Activated T-helper 2 cell treated with anti-CD3 and anti-CD28 coated beads, Interferon-gamma antibody, Interleukin-2, Interleukin-4, amounts not matched to agents 10 μg/mL and 5 μg/mL and 100 μg/mL, durations not matched to agents 14 hours and 24 hours and 36 hours (primary cell): ENCODE measurements around the gene AGFG2. TPM values are rescaled to one million over a fixed set of nuclear protein-coding genes. Genes with fewer than 3 reads are reported as not detected.

Source experiments
- DNase-seq: peaks from one replicate; pipeline ENCODE4 v3.0.0; 2021; ENCODE audit warnings: low spot score
- H3K27ac Mint-ChIP-seq: one replicate; pipeline ENCODE4 v1.8.0; 2021; ENCODE audit warnings: mixed read lengths
- H3K27me3 Mint-ChIP-seq: one replicate; pipeline ENCODE4 v1.8.0; 2021; ENCODE audit warnings: low read depth, mixed read lengths
- H3K36me3 Mint-ChIP-seq: one replicate; pipeline ENCODE4 v1.8.0; 2021; ENCODE audit warnings: low read depth, mixed read lengths
- H3K4me1 Mint-ChIP-seq: one replicate; pipeline ENCODE4 v1.8.0; 2021; ENCODE audit warnings: low read depth, mixed read lengths
- H3K4me3 Mint-ChIP-seq: one replicate; pipeline ENCODE4 v1.8.0; 2021; ENCODE audit warnings: low read depth, mild to moderate bottlenecking, moderate library complexity, mixed read lengths
- H3K9me3 Mint-ChIP-seq: one replicate; pipeline ENCODE4 v1.8.0; 2021; ENCODE audit warnings: mixed read lengths
- intact Hi-C: fragments of 100-400 bp; cut with micrococcal nuclease; formaldehyde crosslinking; loops from one replicate; pipeline ENCODE4 v1.15.1; 2023
- total RNA-seq: library from RNA; stranded (reverse); gene quantifications from 2 replicates; pipeline ENCODE4 v1.2.3, GENCODE V29; 2022

The AGFG2 gene
- total RNA-seq, 1 donor from 2014 or later: 75.5 TPM

- Mint-ChIP-seq H3K9me3 (no peaks in the 10 kb centered on the region), H3K27ac (no peak overlapping the region), H3K4me1 (peaks cover 20% of the 10 kb centered on the region), H3K36me3 (peaks cover 19% of the 10 kb centered on the region), H3K4me3 (no peak overlapping the region), H3K27me3 (no peaks in the 10 kb centered on the region)
- DNase-seq: no peak
- intact Hi-C loops: no loop called here
Measured at GRCh38 chr7:100572281-100572948, 33.4 kb downstream of the AGFG2 start.

GRCh38 chr7:100572949-100573675 lies 34.1 kb downstream of the AGFG2 start:
- DNase-seq: no peak
- intact Hi-C loops: no loop called here
- no peak overlapping the region for H3K27ac Mint-ChIP-seq
- H3K36me3 Mint-ChIP-seq: peaks cover 25% of the 10 kb centered on the region
- H3K27me3 Mint-ChIP-seq: no peaks in the 10 kb centered on the region
- H3K4me1 Mint-ChIP-seq: peaks cover 16% of the 10 kb centered on the region
- H3K9me3 Mint-ChIP-seq: no peaks in the 10 kb centered on the region
- no peak overlapping the region for H3K4me3 Mint-ChIP-seq

- H3K4me1 Mint-ChIP-seq: peaks cover 12% of the 10 kb centered on the region
- intact Hi-C loops: no loop called here
- DNase-seq: no peak
- H3K36me3 Mint-ChIP-seq: peaks cover 27% of the 10 kb centered on the region
- no peaks in the 10 kb centered on the region for H3K27me3 Mint-ChIP-seq
- H3K4me3 Mint-ChIP-seq: no peak within 1 kb of the TSS
- no peaks in the 10 kb centered on the region for H3K9me3 Mint-ChIP-seq
- no peak within 1 kb of the TSS for H3K27ac Mint-ChIP-seq
Measured at GRCh38 chr7:100573691-100574361, 34.8 kb downstream of the AGFG2 start, which contains the start of gene SAP25. Gene SAP25 (minus strand): TSS chr7:100573900. CDS start chr7:100573742, 158 bp downstream.

GRCh38 chr7:100574362-100575205 lies 35.6 kb downstream of the AGFG2 start:
- Mint-ChIP-seq H3K4me1 (peaks cover 4% of the 10 kb centered on the region), H3K4me3 (no peak overlapping the region), H3K9me3 (no peaks in the 10 kb centered on the region), H3K36me3 (peaks cover 30% of the 10 kb centered on the region), H3K27ac (no peak overlapping the region), H3K27me3 (no peaks in the 10 kb centered on the region)
- no peak for DNase-seq
- intact Hi-C loops: no loop called here

GRCh38 chr7:100575206-100575631 lies 36.2 kb downstream of the AGFG2 start:
- Mint-ChIP-seq H3K4me3 (no peak overlapping the region), H3K27me3 (no peaks in the 10 kb centered on the region), H3K9me3 (no peaks in the 10 kb centered on the region), H3K36me3 (peaks cover 30% of the 10 kb centered on the region), H3K4me1 (peaks cover 4% of the 10 kb centered on the region), H3K27ac (no peak overlapping the region)
- intact Hi-C loops: no loop called here
- DNase-seq: no peak

- peaks cover 30% of the 10 kb centered on the region for H3K36me3 Mint-ChIP-seq
- intact Hi-C loops: no loop called here
- no peaks in the 10 kb centered on the region for H3K9me3 Mint-ChIP-seq
- no peak overlapping the region for H3K27ac Mint-ChIP-seq
- no peaks in the 10 kb centered on the region for H3K27me3 Mint-ChIP-seq
- H3K4me3 Mint-ChIP-seq: no peak overlapping the region
- H3K4me1 Mint-ChIP-seq: peaks cover 4% of the 10 kb centered on the region
- no peak for DNase-seq
Measured at GRCh38 chr7:100575746-100576383, 36.9 kb downstream of the AGFG2 start.

- no peaks in the 10 kb centered on the region for H3K27me3 Mint-ChIP-seq
- no peak overlapping the region for H3K27ac Mint-ChIP-seq
- peaks cover 4% of the 10 kb centered on the region for H3K4me1 Mint-ChIP-seq
- intact Hi-C loops: no loop called here
- no peak for DNase-seq
- H3K9me3 Mint-ChIP-seq: no peaks in the 10 kb centered on the region
- peaks cover 30% of the 10 kb centered on the region for H3K36me3 Mint-ChIP-seq
- H3K4me3 Mint-ChIP-seq: no peak overlapping the region
Measured at GRCh38 chr7:100576384-100576993, 37.5 kb downstream of the AGFG2 start.

- Mint-ChIP-seq H3K4me1 (no peaks in the 10 kb centered on the region), H3K27ac (no peak overlapping the region), H3K4me3 (no peak overlapping the region), H3K36me3 (peaks cover 30% of the 10 kb centered on the region), H3K9me3 (no peaks in the 10 kb centered on the region), H3K27me3 (no peaks in the 10 kb centered on the region)
- DNase-seq: no peak
- intact Hi-C loops: no loop called here
Measured at GRCh38 chr7:100577103-100577502, 38.1 kb downstream of the AGFG2 start.

- intact Hi-C loops: no loop called here
- no peaks in the 10 kb centered on the region for H3K27me3 Mint-ChIP-seq
- H3K36me3 Mint-ChIP-seq: peaks cover 30% of the 10 kb centered on the region
- H3K4me3 Mint-ChIP-seq: no peak overlapping the region
- peaks cover 3% of the 10 kb centered on the region for H3K4me1 Mint-ChIP-seq
- DNase-seq: no peak
- no peak overlapping the region for H3K27ac Mint-ChIP-seq
- no peaks in the 10 kb centered on the region for H3K9me3 Mint-ChIP-seq
Measured at GRCh38 chr7:100577507-100577906, 38.5 kb downstream of the AGFG2 start.

GRCh38 chr7:100578246-100579183 lies 39.5 kb downstream of the AGFG2 start:
- intact Hi-C loops: no loop called here
- Mint-ChIP-seq H3K4me3 (no peak overlapping the region), H3K27me3 (no peaks in the 10 kb centered on the region), H3K4me1 (peaks cover 10% of the 10 kb centered on the region), H3K9me3 (no peaks in the 10 kb centered on the region), H3K36me3 (peaks cover 28% of the 10 kb centered on the region), H3K27ac (no peak overlapping the region)
- DNase-seq: no peak
